LNCAP (cell line): ENCODE measurements around the gene PTPRM.

Experiments used
- CTCF ChIP-seq: fragments of 450-650 bp; IDR thresholded peaks from 2 replicates; pipeline ENCODE4 v1.5.1; 2017; ENCODE audit warnings: mild to moderate bottlenecking

The PTPRM gene

GRCh38 chr18:8221452-8221851 is 654.3 kb downstream of the PTPRM start:
- TF ChIP-seq CTCF, result no peak

GRCh38 chr18:8224576-8224975 is 657.5 kb downstream of the PTPRM start:
- no peak for TF ChIP-seq CTCF

- no peak for TF ChIP-seq CTCF
Measured at GRCh38 chr18:8229040-8229439, 661.9 kb downstream of the PTPRM start.

GRCh38 chr18:8229787-8230186 is 662.7 kb downstream of the PTPRM start:
- no peak for TF ChIP-seq CTCF

GRCh38 chr18:8231316-8231715 is 664.2 kb downstream of the PTPRM start:
- no peak for TF ChIP-seq CTCF

- TF ChIP-seq CTCF, result no peak
Measured at GRCh38 chr18:8232791-8233190, 665.7 kb downstream of the PTPRM start.

- no peak for TF ChIP-seq CTCF
Measured at GRCh38 chr18:8235894-8236293, 668.8 kb downstream of the PTPRM start.

GRCh38 chr18:8238507-8238906 is 671.4 kb downstream of the PTPRM start:
- TF ChIP-seq CTCF, result no peak
